ENCODE measurements around the gene UBE2E1.
"Not testable (repeated sequence)": the region's sequence is repeated elsewhere in the genome, so short reads cannot be mapped to it uniquely, and the experiment has no call there.

UBE2E1 gene

GRCh38 chr3:23859012-23859743 lies 53.4 kb downstream of the UBE2E1 start:
- no peak for DNase-seq

GRCh38 chr3:23859839-23860382 lies 54.2 kb downstream of the UBE2E1 start:
- DNase-seq, result no peak

- DNase-seq, result no peak
Observed at GRCh38 chr3:23861689-23862088, 55.9 kb downstream of the UBE2E1 start.

- no peak for DNase-seq
Observed at GRCh38 chr3:23863060-23863459, 57.3 kb downstream of the UBE2E1 start.

GRCh38 chr3:23864931-23865330 lies 59.2 kb downstream of the UBE2E1 start:
- DNase-seq, result no peak

GRCh38 chr3:23865595-23866396 lies 60.0 kb downstream of the UBE2E1 start:
- no peak for DNase-seq

GRCh38 chr3:23867400-23867799 lies 61.6 kb downstream of the UBE2E1 start:
- DNase-seq, result no peak

GRCh38 chr3:23867838-23868237 lies 62.1 kb downstream of the UBE2E1 start:
- DNase-seq, result no peak

- DNase-seq, result no peak
Observed at GRCh38 chr3:23869977-23870662, 64.4 kb downstream of the UBE2E1 start.

- DNase-seq, result not testable (repeated sequence)
Observed at GRCh38 chr3:23870663-23871043, 64.9 kb downstream of the UBE2E1 start.

GRCh38 chr3:23871361-23871760 lies 65.6 kb downstream of the UBE2E1 start:
- not testable (repeated sequence) for DNase-seq

- DNase-seq, result no peak
Observed at GRCh38 chr3:23872330-23872729, 66.6 kb downstream of the UBE2E1 start.

GRCh38 chr3:23873941-23874340 lies 68.2 kb downstream of the UBE2E1 start:
- DNase-seq, result no peak

GRCh38 chr3:23874359-23875112 lies 68.8 kb downstream of the UBE2E1 start:
- DNase-seq, result no peak

GRCh38 chr3:23875113-23875725 lies 69.5 kb downstream of the UBE2E1 start:
- no peak for DNase-seq

GRCh38 chr3:23876923-23877322 lies 71.2 kb downstream of the UBE2E1 start:
- no peak for DNase-seq

- DNase-seq, result no peak
Observed at GRCh38 chr3:23877329-23877980, 71.7 kb downstream of the UBE2E1 start.

GRCh38 chr3:23879485-23879884 lies 73.7 kb downstream of the UBE2E1 start:
- DNase-seq, result no peak

GRCh38 chr3:23880703-23881339 lies 75.1 kb downstream of the UBE2E1 start:
- no peak for DNase-seq

GRCh38 chr3:23881993-23882392 lies 76.2 kb downstream of the UBE2E1 start:
- not testable (repeated sequence) for DNase-seq

GRCh38 chr3:23882487-23882918 lies 76.7 kb downstream of the UBE2E1 start:
- no peak for DNase-seq
